Loucy (cell line): ENCODE measurements around the gene CDC42EP5.
"Not testable (repeated sequence)": the region's sequence is repeated elsewhere in the genome, so short reads cannot be mapped to it uniquely, and the experiment has no call there.

Experiments used
- CTCF ChIP-seq: fragments of 200-600 bp; sonication (generic); conservative IDR thresholded peaks from 2 replicates; pipeline ENCODE4 v1.5.1; 2014; ENCODE audit warnings: mild to moderate bottlenecking, antibody characterized with exemption, low read length
- EZH2phosphoT487 ChIP-seq: fragments of 200-600 bp; IDR thresholded peaks from 2 replicates; pipeline ENCODE4 v1.6.1; 2018; ENCODE audit warnings: antibody characterized with exemption, mild to moderate bottlenecking, moderate library complexity, borderline replicate concordance

GRCh38 chr19:54508487-54508886 is 35.4 kb upstream of the CDC42EP5 start:
- TF ChIP-seq EZH2phosphoT487, CTCF: not testable (repeated sequence)
